Astrocyte of the cerebellum (primary cell): Measurements from ENCODE around the gene GJA5.

Experiments
- DNase-seq: peaks from one replicate; pipeline ENCODE4 v3.0.0-alpha.2; 2011; ENCODE audit warnings: low read depth
- H3K4me3 ChIP-seq: 2 replicates; pipeline ENCODE4 v1.5.1; 2011; ENCODE audit warnings: mild to moderate bottlenecking, low read depth, low read length, moderate library complexity
- in situ Hi-C: cut with HindIII; loops from 2 replicates; pipeline ENCODE4 v1.10.0; 2017; ENCODE audit warnings: low sequenced_read_pairs
- TF ChIP-seq, protein P1 (sequence below): IDR thresholded peaks from 2 replicates; pipeline ENCODE4 v1.5.1; 2012; ENCODE audit warnings: low read length, low read depth, moderate library complexity, mild to moderate bottlenecking; ENCODE audit errors: missing control alignments

Gene GJA5

DNA sequence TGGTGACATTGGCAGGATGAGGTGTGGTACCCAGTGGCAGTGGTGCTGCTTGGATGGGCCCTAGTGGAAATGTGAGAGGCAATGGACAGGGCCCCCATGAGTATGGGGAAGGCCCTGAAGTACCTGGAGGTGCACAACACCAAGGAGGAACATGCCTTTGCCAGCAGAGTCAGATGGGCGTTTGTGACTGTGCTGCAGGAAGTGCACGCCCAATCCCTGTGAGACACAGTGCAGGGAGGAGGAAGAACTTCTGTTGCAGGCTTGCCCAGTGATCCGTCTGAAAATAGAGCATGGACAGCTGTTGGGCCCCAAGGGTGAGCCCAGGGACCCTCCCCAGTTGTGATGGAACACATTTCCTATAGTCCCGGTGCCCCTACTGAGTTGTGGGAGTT lies 42.7 kb downstream of the GJA5 start:
- no peak overlapping the region for H3K4me3 ChIP-seq
- TF ChIP-seq, protein P1, sequence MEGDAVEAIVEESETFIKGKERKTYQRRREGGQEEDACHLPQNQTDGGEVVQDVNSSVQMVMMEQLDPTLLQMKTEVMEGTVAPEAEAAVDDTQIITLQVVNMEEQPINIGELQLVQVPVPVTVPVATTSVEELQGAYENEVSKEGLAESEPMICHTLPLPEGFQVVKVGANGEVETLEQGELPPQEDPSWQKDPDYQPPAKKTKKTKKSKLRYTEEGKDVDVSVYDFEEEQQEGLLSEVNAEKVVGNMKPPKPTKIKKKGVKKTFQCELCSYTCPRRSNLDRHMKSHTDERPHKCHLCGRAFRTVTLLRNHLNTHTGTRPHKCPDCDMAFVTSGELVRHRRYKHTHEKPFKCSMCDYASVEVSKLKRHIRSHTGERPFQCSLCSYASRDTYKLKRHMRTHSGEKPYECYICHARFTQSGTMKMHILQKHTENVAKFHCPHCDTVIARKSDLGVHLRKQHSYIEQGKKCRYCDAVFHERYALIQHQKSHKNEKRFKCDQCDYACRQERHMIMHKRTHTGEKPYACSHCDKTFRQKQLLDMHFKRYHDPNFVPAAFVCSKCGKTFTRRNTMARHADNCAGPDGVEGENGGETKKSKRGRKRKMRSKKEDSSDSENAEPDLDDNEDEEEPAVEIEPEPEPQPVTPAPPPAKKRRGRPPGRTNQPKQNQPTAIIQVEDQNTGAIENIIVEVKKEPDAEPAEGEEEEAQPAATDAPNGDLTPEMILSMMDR: no peak
- in situ Hi-C loops: no loop called here
- DNase-seq: no peak

- TF ChIP-seq, protein P1: no peak
- in situ Hi-C loops: no loop called here
- DNase-seq: no peak
- H3K4me3 ChIP-seq: no peak overlapping the region
These were observed 43.2 kb downstream of the GJA5 start for GRCh38 chr1:147717051-147717705.

DNA sequence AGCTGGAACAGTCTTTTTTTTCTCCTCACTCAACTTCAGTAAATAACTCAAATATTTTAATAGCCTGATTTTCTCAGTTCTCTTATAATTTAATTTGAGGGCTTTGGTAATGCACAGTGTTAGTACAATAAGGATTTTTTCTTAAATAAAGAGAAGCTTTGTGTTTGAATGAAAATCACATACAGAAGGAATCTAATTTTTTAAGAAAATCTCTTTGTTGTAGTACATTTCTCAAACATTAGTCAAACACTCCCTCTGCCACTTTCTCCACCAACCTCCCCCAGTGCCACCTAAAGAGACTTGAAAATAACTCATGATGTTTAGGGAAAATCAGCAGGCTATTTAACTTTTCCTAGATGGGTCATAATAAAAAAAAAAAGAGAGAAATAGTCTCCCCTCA lies 47.8 kb downstream of the GJA5 start:
- TF ChIP-seq, protein P1: no peak
- no peak for DNase-seq
- no peak overlapping the region for H3K4me3 ChIP-seq
- in situ Hi-C loops: no loop called here
